ENCODE measurements around the gene GTF2A2.
A peak's percentile ranks its signal among the peaks of the same experiment; 100 is the strongest.

Gene GTF2A2

DNA sequence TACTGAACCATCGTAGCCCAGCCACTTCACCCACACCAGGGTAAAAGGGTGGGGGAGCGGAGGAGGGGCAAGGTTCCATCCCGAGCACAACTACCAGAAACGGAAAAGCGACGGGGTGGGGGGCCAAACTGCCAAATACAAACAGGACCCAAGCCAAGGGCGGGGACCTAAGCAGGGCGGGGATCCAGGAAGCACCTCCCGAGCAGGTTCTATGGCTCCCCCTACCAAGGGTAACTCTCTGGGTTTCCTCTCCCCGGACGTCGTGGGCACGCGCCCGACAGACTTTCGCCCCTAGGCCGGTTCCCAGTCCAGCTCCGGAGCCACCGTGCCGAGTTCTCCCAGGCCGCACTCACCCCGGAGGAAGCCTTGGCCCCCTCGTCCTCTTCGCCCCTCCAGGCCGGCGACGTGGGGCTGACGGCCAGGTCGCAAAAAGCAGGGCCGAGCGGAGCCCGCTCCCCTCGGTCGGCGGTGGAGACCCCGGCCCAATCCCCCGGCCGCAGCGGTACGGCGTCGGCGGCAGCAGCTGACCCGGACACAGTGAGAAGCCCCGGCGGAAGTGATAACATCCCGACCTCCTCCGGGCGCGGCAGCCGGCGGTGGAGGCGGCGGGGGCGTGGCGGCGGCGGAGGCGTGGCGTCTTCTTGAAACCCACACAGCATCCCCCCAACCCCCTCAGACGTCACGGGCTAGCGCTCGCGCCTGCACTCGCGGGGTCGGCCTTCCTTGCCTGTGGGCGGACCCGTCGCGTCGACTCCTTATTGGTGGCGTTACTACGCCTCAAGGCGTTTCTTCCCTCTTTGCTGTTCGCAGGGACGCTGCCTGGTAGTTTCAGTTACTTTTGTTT is 31.7 kb upstream of the GTF2A2 start, which contains the start of gene BNIP2:
Gene BNIP2, minus strand, starts transcription at position 539 of the 844 bp plus-strand sequence. CDS start 6,863 bp downstream, outside the sequence.
- Histone ChIP-seq H3K4me1 (ENCODE audit: control insufficient read depth, insufficient read depth, low read length) (peaks cover 22% of the 10 kb centered on the region), H3K4me3 (ENCODE audit: low read length) (peak within 1 kb of the TSS; percentile 98), H3K9me3 (replicated peaks; ENCODE audit: low read length) (no peaks in the 10 kb centered on the region), H3K4me2 (ENCODE audit: low read length) (peak within 1 kb of the TSS; percentile 85), H3K9ac (ENCODE audit: low read depth, low read length) (peak within 1 kb of the TSS; percentile 100), H3K36me3 (ENCODE audit: insufficient read depth, low read length) (peaks cover 6% of the 10 kb centered on the region), H3K27me3 (ENCODE audit: control insufficient read depth, insufficient read depth, low read length) (no peaks in the 10 kb centered on the region)

DNA sequence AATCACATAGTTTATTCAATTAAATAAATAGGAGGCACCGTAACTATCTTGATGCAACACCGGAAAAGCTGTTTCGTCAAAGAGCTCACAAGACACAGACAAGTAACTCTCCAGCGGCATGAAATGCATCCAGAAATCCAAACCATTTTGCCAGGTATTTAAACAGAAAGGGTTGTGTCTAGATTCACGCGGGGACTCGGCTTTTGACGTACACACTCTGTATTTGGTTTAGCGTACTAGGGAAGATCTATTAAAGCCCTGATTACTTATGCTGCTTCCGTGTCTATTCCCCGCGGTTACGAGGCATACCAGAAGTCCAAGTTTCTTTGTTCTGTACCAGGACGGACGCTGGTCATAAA is 31.1 kb upstream of the GTF2A2 start:
- Histone ChIP-seq H3K9me3 (replicated peaks; ENCODE audit: low read length) (no peaks in the 10 kb centered on the region), H3K27me3 (ENCODE audit: control insufficient read depth, insufficient read depth, low read length) (no peaks in the 10 kb centered on the region), H3K4me3 (ENCODE audit: low read length) (peak overlapping the region; percentile 98), H3K4me2 (ENCODE audit: low read length) (peak overlapping the region; percentile 85), H3K9ac (ENCODE audit: low read depth, low read length) (peak overlapping the region; percentile 100), H3K4me1 (ENCODE audit: control insufficient read depth, insufficient read depth, low read length) (peaks cover 22% of the 10 kb centered on the region), H3K36me3 (ENCODE audit: insufficient read depth, low read length) (peaks cover 6% of the 10 kb centered on the region)

DNA sequence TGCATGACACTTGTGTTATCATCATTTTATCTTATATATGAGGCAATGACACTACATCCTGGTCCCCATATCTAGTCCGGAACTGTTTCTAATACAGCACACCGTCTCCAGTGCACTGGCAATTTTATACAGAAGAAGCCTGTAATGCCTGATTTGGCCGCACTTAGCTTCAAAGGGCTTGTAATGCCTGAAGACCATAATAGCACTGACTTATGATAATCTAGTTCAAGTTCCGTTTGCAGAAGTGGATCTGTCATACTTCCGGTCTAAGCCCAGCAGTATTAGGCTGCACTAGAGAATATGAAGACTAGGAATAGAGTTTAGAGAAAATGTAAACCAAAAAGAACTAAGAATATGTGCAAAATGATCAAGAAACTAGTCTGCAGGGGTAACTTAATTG is 30.5 kb upstream of the GTF2A2 start:
- peaks cover 6% of the 10 kb centered on the region for H3K36me3 ChIP-seq (ENCODE audit: insufficient read depth, low read length)
- H3K4me2 ChIP-seq (ENCODE audit: low read length) = peak overlapping the region; percentile 85
- H3K9me3 ChIP-seq (replicated peaks; ENCODE audit: low read length) = no peaks in the 10 kb centered on the region
- H3K9ac ChIP-seq (ENCODE audit: low read depth, low read length) = peak overlapping the region; percentile 100
- H3K27me3 ChIP-seq (ENCODE audit: control insufficient read depth, insufficient read depth, low read length) = no peaks in the 10 kb centered on the region
- peaks cover 22% of the 10 kb centered on the region for H3K4me1 ChIP-seq (ENCODE audit: control insufficient read depth, insufficient read depth, low read length)
- peak overlapping the region; percentile 98 for H3K4me3 ChIP-seq (ENCODE audit: low read length)

DNA sequence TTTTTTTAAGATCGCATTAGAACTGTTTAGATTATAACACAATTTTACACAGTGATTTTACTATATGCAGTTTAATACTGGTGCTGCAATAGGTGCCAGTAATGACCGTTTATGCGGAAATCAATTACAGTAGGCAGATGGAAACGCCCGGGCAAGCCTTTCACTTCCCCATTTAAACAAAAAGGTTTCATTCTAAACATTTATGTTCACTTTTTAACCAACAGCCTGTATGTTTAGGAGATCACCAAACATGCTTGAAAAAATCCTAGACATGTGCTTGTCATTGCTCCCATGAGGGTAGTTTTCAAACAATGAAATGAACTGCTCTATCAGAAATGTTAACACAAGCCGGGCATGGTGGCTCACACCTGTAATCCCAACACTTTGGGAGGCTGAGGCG is 29.1 kb upstream of the GTF2A2 start:
- Histone ChIP-seq H3K9ac (ENCODE audit: low read depth, low read length) (no peak overlapping the region), H3K36me3 (ENCODE audit: insufficient read depth, low read length) (peaks cover 12% of the 10 kb centered on the region), H3K4me2 (ENCODE audit: low read length) (peak overlapping the region; percentile 63), H3K4me3 (ENCODE audit: low read length) (no peak overlapping the region), H3K27me3 (ENCODE audit: control insufficient read depth, insufficient read depth, low read length) (no peaks in the 10 kb centered on the region), H3K4me1 (ENCODE audit: control insufficient read depth, insufficient read depth, low read length) (peaks cover 22% of the 10 kb centered on the region), H3K9me3 (replicated peaks; ENCODE audit: low read length) (no peaks in the 10 kb centered on the region)

DNA sequence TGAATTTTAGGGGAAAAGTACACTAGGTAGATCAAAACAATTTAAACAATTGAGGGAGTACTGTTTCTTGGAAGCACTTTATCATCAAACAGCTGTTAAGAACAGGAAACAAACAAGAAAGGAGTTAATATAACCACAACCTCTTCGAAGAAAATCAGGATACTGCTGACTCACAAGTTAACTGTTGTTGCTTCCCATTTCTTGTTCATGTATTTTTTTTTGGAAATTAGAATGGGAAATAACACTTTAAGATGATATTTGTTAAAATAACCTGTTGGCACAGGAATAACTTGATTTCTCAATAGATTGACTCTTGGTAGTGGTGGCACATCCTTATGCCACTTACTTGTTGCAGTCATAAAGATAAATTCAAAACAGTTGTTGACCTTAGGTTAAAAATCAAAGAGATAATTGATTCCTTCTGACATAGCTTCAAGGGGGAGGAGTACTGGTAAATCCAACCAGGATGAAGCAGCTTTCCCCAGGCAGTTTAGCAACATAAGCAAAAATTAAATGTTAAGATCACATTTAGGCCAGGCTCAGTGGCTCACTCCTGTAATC is 28.5 kb upstream of the GTF2A2 start:
- peaks cover 22% of the 10 kb centered on the region for H3K4me1 ChIP-seq (ENCODE audit: control insufficient read depth, insufficient read depth, low read length)
- no peaks in the 10 kb centered on the region for H3K9me3 ChIP-seq (replicated peaks; ENCODE audit: low read length)
- no peaks in the 10 kb centered on the region for H3K27me3 ChIP-seq (ENCODE audit: control insufficient read depth, insufficient read depth, low read length)
- peak overlapping the region; percentile 63 for H3K4me2 ChIP-seq (ENCODE audit: low read length)
- no peak overlapping the region for H3K9ac ChIP-seq (ENCODE audit: low read depth, low read length)
- no peak overlapping the region for H3K4me3 ChIP-seq (ENCODE audit: low read length)
- H3K36me3 ChIP-seq (ENCODE audit: insufficient read depth, low read length) = peaks cover 18% of the 10 kb centered on the region

DNA sequence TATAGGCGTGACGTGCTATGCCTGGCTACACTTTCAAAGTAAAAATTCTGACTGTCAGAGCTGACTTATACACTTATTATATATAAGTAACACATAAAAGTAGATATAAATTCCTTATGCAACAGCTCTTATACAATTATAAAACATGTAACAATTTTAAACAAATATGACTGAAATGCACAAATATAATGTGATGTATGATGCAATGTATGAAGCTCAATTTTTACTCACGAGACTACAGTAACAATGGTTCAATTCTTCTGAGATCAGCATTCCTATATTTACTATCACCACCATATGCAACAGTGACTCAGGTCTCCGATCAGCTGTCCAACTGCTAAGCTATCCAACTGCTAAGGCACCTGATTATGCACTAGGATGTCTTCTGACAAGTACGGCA is 23.6 kb upstream of the GTF2A2 start:
- no peak overlapping the region for H3K9ac ChIP-seq (ENCODE audit: low read depth, low read length)
- H3K4me3 ChIP-seq (ENCODE audit: low read length) = no peak overlapping the region
- H3K36me3 ChIP-seq (ENCODE audit: insufficient read depth, low read length) = peaks cover 59% of the 10 kb centered on the region
- H3K4me1 ChIP-seq (ENCODE audit: control insufficient read depth, insufficient read depth, low read length) = peaks cover 8% of the 10 kb centered on the region
- H3K9me3 ChIP-seq (replicated peaks; ENCODE audit: low read length) = no peaks in the 10 kb centered on the region
- H3K27me3 ChIP-seq (ENCODE audit: control insufficient read depth, insufficient read depth, low read length) = no peaks in the 10 kb centered on the region
- no peak overlapping the region for H3K4me2 ChIP-seq (ENCODE audit: low read length)

DNA sequence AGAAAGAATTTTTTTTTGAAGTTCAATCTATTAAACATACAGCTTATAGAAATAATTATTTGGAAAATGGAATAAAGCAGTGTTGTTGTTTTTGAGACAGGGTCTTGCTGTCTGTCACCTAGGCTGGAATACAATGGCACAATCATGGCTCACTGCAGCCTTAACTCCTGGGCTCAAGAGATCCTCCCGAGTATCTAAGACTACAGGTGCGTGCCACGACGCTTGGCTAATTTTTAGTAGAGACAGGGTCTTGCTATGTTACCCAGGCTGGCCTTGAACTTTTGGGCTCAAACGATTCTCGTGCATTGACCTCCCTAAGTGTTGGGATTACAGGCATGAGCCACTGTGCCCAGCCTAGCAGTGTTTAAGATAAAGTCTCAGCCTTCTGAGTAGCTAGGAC is 23.0 kb upstream of the GTF2A2 start:
- Histone ChIP-seq H3K36me3 (ENCODE audit: insufficient read depth, low read length) (peaks cover 64% of the 10 kb centered on the region), H3K4me2 (ENCODE audit: low read length) (no peak overlapping the region), H3K9ac (ENCODE audit: low read depth, low read length) (no peak overlapping the region), H3K27me3 (ENCODE audit: control insufficient read depth, insufficient read depth, low read length) (no peaks in the 10 kb centered on the region), H3K9me3 (replicated peaks; ENCODE audit: low read length) (no peaks in the 10 kb centered on the region), H3K4me1 (ENCODE audit: control insufficient read depth, insufficient read depth, low read length) (peaks cover 3% of the 10 kb centered on the region), H3K4me3 (ENCODE audit: low read length) (no peak overlapping the region)

- Histone ChIP-seq H3K27me3 (ENCODE audit: control insufficient read depth, insufficient read depth, low read length) (no peaks in the 10 kb centered on the region), H3K9ac (ENCODE audit: low read depth, low read length) (no peak overlapping the region), H3K4me1 (ENCODE audit: control insufficient read depth, insufficient read depth, low read length) (no peaks in the 10 kb centered on the region), H3K4me3 (ENCODE audit: low read length) (no peak overlapping the region), H3K4me2 (ENCODE audit: low read length) (no peak overlapping the region), H3K36me3 (ENCODE audit: insufficient read depth, low read length) (peaks cover 77% of the 10 kb centered on the region), H3K9me3 (replicated peaks; ENCODE audit: low read length) (no peaks in the 10 kb centered on the region)
These were observed 21.3 kb upstream of the GTF2A2 start for GRCh38 chr15:59678620-59679019.

- H3K9ac ChIP-seq (ENCODE audit: low read depth, low read length) = no peak overlapping the region
- H3K27me3 ChIP-seq (ENCODE audit: control insufficient read depth, insufficient read depth, low read length) = no peaks in the 10 kb centered on the region
- H3K4me3 ChIP-seq (ENCODE audit: low read length) = no peak overlapping the region
- H3K4me2 ChIP-seq (ENCODE audit: low read length) = no peak overlapping the region
- H3K36me3 ChIP-seq (ENCODE audit: insufficient read depth, low read length) = peaks cover 82% of the 10 kb centered on the region
- no peaks in the 10 kb centered on the region for H3K9me3 ChIP-seq (replicated peaks; ENCODE audit: low read length)
- H3K4me1 ChIP-seq (ENCODE audit: control insufficient read depth, insufficient read depth, low read length) = no peaks in the 10 kb centered on the region
These were observed 20.9 kb upstream of the GTF2A2 start for GRCh38 chr15:59678172-59678571.

GRCh38 chr15:59676565-59676964 is 19.2 kb upstream of the GTF2A2 start:
- no peaks in the 10 kb centered on the region for H3K27me3 ChIP-seq (ENCODE audit: control insufficient read depth, insufficient read depth, low read length)
- no peak overlapping the region for H3K4me3 ChIP-seq (ENCODE audit: low read length)
- H3K4me1 ChIP-seq (ENCODE audit: control insufficient read depth, insufficient read depth, low read length) = no peaks in the 10 kb centered on the region
- no peak overlapping the region for H3K4me2 ChIP-seq (ENCODE audit: low read length)
- no peaks in the 10 kb centered on the region for H3K9me3 ChIP-seq (replicated peaks; ENCODE audit: low read length)
- no peak overlapping the region for H3K9ac ChIP-seq (ENCODE audit: low read depth, low read length)
- H3K36me3 ChIP-seq (ENCODE audit: insufficient read depth, low read length) = peaks cover 88% of the 10 kb centered on the region

GRCh38 chr15:59674361-59674877 is 17.1 kb upstream of the GTF2A2 start:
- H3K4me2 ChIP-seq (ENCODE audit: low read length) = no peak overlapping the region
- H3K36me3 ChIP-seq (ENCODE audit: insufficient read depth, low read length) = peaks cover 84% of the 10 kb centered on the region
- no peaks in the 10 kb centered on the region for H3K9me3 ChIP-seq (replicated peaks; ENCODE audit: low read length)
- no peaks in the 10 kb centered on the region for H3K27me3 ChIP-seq (ENCODE audit: control insufficient read depth, insufficient read depth, low read length)
- no peak overlapping the region for H3K4me3 ChIP-seq (ENCODE audit: low read length)
- no peaks in the 10 kb centered on the region for H3K4me1 ChIP-seq (ENCODE audit: control insufficient read depth, insufficient read depth, low read length)
- H3K9ac ChIP-seq (ENCODE audit: low read depth, low read length) = no peak overlapping the region

Data from skeletal muscle satellite cell (primary cell).